Mesenchymal stem cell (in vitro differentiated cells and primary cell): Measurements from ENCODE around the gene FAF1.

Source experiments
- DNase-seq: peaks from one replicate; pipeline ENCODE4 v3.0.0-alpha.2; 2013
- H2AFZ ChIP-seq: one replicate; pipeline ENCODE4 v1.6.1; 2013; ENCODE audit warnings: low read depth, mild to moderate bottlenecking, control low read depth, inconsistent platforms, low read length, moderate library complexity
- H2AK5ac ChIP-seq: 2 replicates; pipeline ENCODE4 v1.6.1; 2013; ENCODE audit warnings: low read length, moderate library complexity, mild to moderate bottlenecking, inconsistent platforms; ENCODE audit not compliant: severe bottlenecking
- H2BK120ac ChIP-seq: one replicate; pipeline ENCODE4 v1.6.1; 2013; ENCODE audit warnings: low read depth, mild to moderate bottlenecking, inconsistent platforms, low read length, moderate library complexity
- H2BK12ac ChIP-seq, 2 experiments: one replicate each; pipeline ENCODE4 v1.6.1; 2013; ENCODE audit warnings: inconsistent platforms in 2 of 2, low read length in 2 of 2, mild to moderate bottlenecking in 2 of 2, moderate library complexity in 2 of 2, control low read depth in 1 of 2
- H2BK15ac ChIP-seq: one replicate; pipeline ENCODE4 v1.6.1; 2013; ENCODE audit warnings: mild to moderate bottlenecking, low read depth, inconsistent platforms; ENCODE audit not compliant: poor library complexity, severe bottlenecking
- H2BK5ac ChIP-seq: 2 replicates; pipeline ENCODE4 v1.6.1; 2013; ENCODE audit warnings: low read depth, mild to moderate bottlenecking, low read length, control low read depth, inconsistent platforms; ENCODE audit not compliant: poor library complexity, severe bottlenecking
- H3K14ac ChIP-seq, 2 experiments: one replicate each; pipeline ENCODE4 v1.6.1; 2013; ENCODE audit warnings: inconsistent platforms in 2 of 2, low read length in 2 of 2, control low read depth in 1 of 2, mild to moderate bottlenecking in 1 of 2, moderate library complexity in 1 of 2
- H3K18ac ChIP-seq, 2 experiments: one replicate each; pipeline ENCODE4 v1.6.1; 2013; ENCODE audit warnings: inconsistent platforms in 2 of 2, low read length in 2 of 2, control low read depth in 1 of 2, low read depth in 1 of 2, mild to moderate bottlenecking in 1 of 2
- H3K23ac ChIP-seq, 2 experiments: one replicate each; pipeline ENCODE4 v1.6.1; 2013; ENCODE audit warnings: inconsistent platforms in 2 of 2, low read length in 2 of 2, mild to moderate bottlenecking in 2 of 2, moderate library complexity in 2 of 2, control low read depth in 1 of 2
- H3K27ac ChIP-seq: 2 replicates; pipeline ENCODE4 v1.5.1; 2013; ENCODE audit warnings: mild to moderate bottlenecking, moderate library complexity, low read length, control low read depth, inconsistent platforms; ENCODE audit not compliant: poor library complexity, severe bottlenecking
- H3K27me3 ChIP-seq, 2 experiments: 2 replicates each; pipeline versions ENCODE4 v1.6.1 to v1.7.0; 2013; ENCODE audit warnings: low read length in 2 of 2, mild to moderate bottlenecking in 2 of 2, moderate library complexity in 2 of 2, control low read depth in 1 of 2, inconsistent platforms in 1 of 2; ENCODE audit not compliant: control insufficient read depth in 1 of 2, insufficient read depth in 1 of 2
- H3K36me3 ChIP-seq, 2 experiments: 2 replicates each; pipeline versions ENCODE4 v1.6.1 to v1.7.0; 2013; ENCODE audit warnings: low read length in 2 of 2, control low read depth in 1 of 2, inconsistent platforms in 1 of 2, low read depth in 1 of 2, mild to moderate bottlenecking in 1 of 2; ENCODE audit not compliant: insufficient read depth in 2 of 2, control insufficient read depth in 1 of 2
- H3K4ac ChIP-seq, 2 experiments: one replicate each; pipeline ENCODE4 v1.6.1; 2013; ENCODE audit warnings: inconsistent platforms in 2 of 2, low read length in 2 of 2, mild to moderate bottlenecking in 2 of 2, moderate library complexity in 2 of 2, control low read depth in 1 of 2, low read depth in 1 of 2
- H3K4me1 ChIP-seq: 2 replicates; pipeline ENCODE4 v1.6.1; 2013; ENCODE audit warnings: low read depth, low read length, control low read depth; ENCODE audit not compliant: control insufficient read depth, insufficient read depth
- H3K4me2 ChIP-seq: 2 replicates; pipeline ENCODE4 v1.6.1; 2013; ENCODE audit warnings: low read length, mild to moderate bottlenecking, inconsistent platforms; ENCODE audit not compliant: poor library complexity, severe bottlenecking
- H3K4me3 ChIP-seq, 2 experiments: 2 replicates each; pipeline versions ENCODE4 v1.5.1 to v1.7.0; 2013; ENCODE audit warnings: low read length in 2 of 2, mild to moderate bottlenecking in 2 of 2, control low read depth in 1 of 2, low read depth in 1 of 2; ENCODE audit not compliant: insufficient read depth in 1 of 2
- H3K79me1 ChIP-seq: replicated peaks from 2 replicates; pipeline ENCODE4 v1.6.1; 2013; ENCODE audit warnings: mild to moderate bottlenecking, control low read depth, low read length, inconsistent platforms; ENCODE audit not compliant: poor library complexity, severe bottlenecking
- H3K9ac ChIP-seq: 2 replicates; pipeline ENCODE4 v1.7.0; 2013; ENCODE audit warnings: mild to moderate bottlenecking, low read length, moderate library complexity
- H3K9me3 ChIP-seq: 2 replicates; pipeline ENCODE4 v1.7.0; 2013; ENCODE audit warnings: mild to moderate bottlenecking, low read length; ENCODE audit not compliant: control insufficient read depth
- H4K8ac ChIP-seq: one replicate; pipeline ENCODE4 v1.6.1; 2013; ENCODE audit warnings: inconsistent platforms, mild to moderate bottlenecking, low read length, moderate library complexity
- H4K91ac ChIP-seq: one replicate; pipeline ENCODE4 v1.6.1; 2013; ENCODE audit warnings: mild to moderate bottlenecking, low read length, inconsistent platforms
- WGBS: methylation state at CpG from one replicate; pipeline ENCODE4 v1.1.7; 2013; ENCODE audit warnings: mixed read lengths; 5-methylcytosine and 5-hydroxymethylcytosine counted together

FAF1 gene

GRCh38 chr1:50976890-50977574, 17.0 kb upstream of the FAF1 start:
- Histone ChIP-seq H3K23ac (no peak overlapping the region), H3K9me3 (no peaks in the 10 kb centered on the region), H3K27me3 (peaks cover 0 to 15% of the 10 kb centered on the region in 2 experiments), H3K14ac (no peak overlapping the region), H4K8ac (no peak overlapping the region), H3K4me3 (peak overlapping the region; percentile 81 to 87), H2BK120ac (no peak overlapping the region), H3K79me1 (no peaks in the 10 kb centered on the region), H2BK5ac (no peak overlapping the region), H3K4me1 (peaks cover 12% of the 10 kb centered on the region), H3K27ac (no peak overlapping the region), H3K36me3 (no peaks in the 10 kb centered on the region), H3K4me2 (peak overlapping the region; percentile 85), H2AFZ (peak overlapping the region; percentile 5), H2BK12ac (no peak overlapping the region), H3K4ac (no peak overlapping the region), H2AK5ac (no peak overlapping the region), H3K18ac (no peak overlapping the region), H3K9ac (peak overlapping the region; percentile 93), H4K91ac (no peak overlapping the region), H2BK15ac (no peak overlapping the region)
- peak; percentile 49 for DNase-seq
- WGBS, result 5% methylated on average over 25 of the region's 26 CpGs

GRCh38 chr1:50976111-50976889, 16.2 kb upstream of the FAF1 start:
- Histone ChIP-seq H3K36me3 (no peaks in the 10 kb centered on the region), H3K27me3 (peaks cover 0 to 15% of the 10 kb centered on the region in 2 experiments)

GRCh38 chr1:50975436-50975835, 15.4 kb upstream of the FAF1 start:
- Histone ChIP-seq H3K4me1 (peaks cover 12% of the 10 kb centered on the region), H3K9ac (peak overlapping the region; percentile 93), H3K9me3 (no peaks in the 10 kb centered on the region), H2AFZ (no peak overlapping the region), H3K4ac (no peak overlapping the region), H3K4me2 (no peak overlapping the region), H2BK120ac (no peak overlapping the region), H4K8ac (no peak overlapping the region), H3K36me3 (no peaks in the 10 kb centered on the region), H2BK15ac (no peak overlapping the region), H2BK5ac (no peak overlapping the region), H3K79me1 (no peaks in the 10 kb centered on the region), H2BK12ac (no peak overlapping the region), H3K27ac (no peak overlapping the region), H3K27me3 (peaks cover 0 to 15% of the 10 kb centered on the region in 2 experiments), H3K4me3 (no peak overlapping the region), H3K14ac (no peak overlapping the region), H2AK5ac (no peak overlapping the region), H3K23ac (no peak overlapping the region), H4K91ac (no peak overlapping the region), H3K18ac (no peak overlapping the region)
- DNase-seq, result no peak
- no CpG with 5 or more reads among the region's 1 CpG for WGBS

More at GRCh38 chr1:50976111-50976889, 16.2 kb upstream of the FAF1 start:
- no peak overlapping the region for H4K8ac ChIP-seq
- no peak overlapping the region for H2AK5ac ChIP-seq
- H2BK15ac ChIP-seq, result no peak overlapping the region
- no peak overlapping the region for H4K91ac ChIP-seq
- H3K9me3 ChIP-seq, result no peaks in the 10 kb centered on the region
- no peak overlapping the region for H2AFZ ChIP-seq
- no peak overlapping the region for H3K27ac ChIP-seq
- H3K4ac ChIP-seq, result no peak overlapping the region
- peak overlapping the region; percentile 85 for H3K4me2 ChIP-seq
- peak overlapping the region in 1 of 2 experiments; percentile 87 for H3K4me3 ChIP-seq
- peak overlapping the region; percentile 93 for H3K9ac ChIP-seq
- DNase-seq, result no peak
- H3K79me1 ChIP-seq, result no peaks in the 10 kb centered on the region
- no peak overlapping the region for H2BK12ac ChIP-seq
- no peak overlapping the region for H2BK120ac ChIP-seq
- no peak overlapping the region for H3K18ac ChIP-seq
- peaks cover 12% of the 10 kb centered on the region for H3K4me1 ChIP-seq
- peak overlapping the region in 1 of 2 experiments; percentile 57 for H3K23ac ChIP-seq
- WGBS, result 10% methylated on average over 16 of the region's 19 CpGs
- H3K14ac ChIP-seq, result no peak overlapping the region
- H2BK5ac ChIP-seq, result no peak overlapping the region

- H2BK12ac ChIP-seq, result no peak overlapping the region
- H2AFZ ChIP-seq, result no peak overlapping the region
- no peaks in the 10 kb centered on the region for H3K36me3 ChIP-seq
- no peak overlapping the region for H3K27ac ChIP-seq
- peaks cover 1% of the 10 kb centered on the region for H3K79me1 ChIP-seq
- DNase-seq, result no peak
- no peak overlapping the region for H3K18ac ChIP-seq
- no peak overlapping the region for H4K8ac ChIP-seq
- no peak overlapping the region for H3K4me3 ChIP-seq
- no peak overlapping the region for H4K91ac ChIP-seq
- peaks cover 0 to 15% of the 10 kb centered on the region in 2 experiments for H3K27me3 ChIP-seq
- H3K14ac ChIP-seq, result no peak overlapping the region
- H3K4ac ChIP-seq, result no peak overlapping the region
- no peak overlapping the region for H2AK5ac ChIP-seq
- no peak overlapping the region for H2BK120ac ChIP-seq
- 20% methylated on average over 1 of the region's 1 CpG for WGBS
- H3K9ac ChIP-seq, result peak overlapping the region; percentile 21
- no peaks in the 10 kb centered on the region for H3K9me3 ChIP-seq
- no peak overlapping the region for H3K23ac ChIP-seq
- H2BK5ac ChIP-seq, result no peak overlapping the region
- peaks cover 12% of the 10 kb centered on the region for H3K4me1 ChIP-seq
- no peak overlapping the region for H3K4me2 ChIP-seq
- H2BK15ac ChIP-seq, result no peak overlapping the region
Measured at GRCh38 chr1:50974618-50974935, 14.5 kb upstream of the FAF1 start.
